ENCODE results near the gene CIB2.

DNA sequence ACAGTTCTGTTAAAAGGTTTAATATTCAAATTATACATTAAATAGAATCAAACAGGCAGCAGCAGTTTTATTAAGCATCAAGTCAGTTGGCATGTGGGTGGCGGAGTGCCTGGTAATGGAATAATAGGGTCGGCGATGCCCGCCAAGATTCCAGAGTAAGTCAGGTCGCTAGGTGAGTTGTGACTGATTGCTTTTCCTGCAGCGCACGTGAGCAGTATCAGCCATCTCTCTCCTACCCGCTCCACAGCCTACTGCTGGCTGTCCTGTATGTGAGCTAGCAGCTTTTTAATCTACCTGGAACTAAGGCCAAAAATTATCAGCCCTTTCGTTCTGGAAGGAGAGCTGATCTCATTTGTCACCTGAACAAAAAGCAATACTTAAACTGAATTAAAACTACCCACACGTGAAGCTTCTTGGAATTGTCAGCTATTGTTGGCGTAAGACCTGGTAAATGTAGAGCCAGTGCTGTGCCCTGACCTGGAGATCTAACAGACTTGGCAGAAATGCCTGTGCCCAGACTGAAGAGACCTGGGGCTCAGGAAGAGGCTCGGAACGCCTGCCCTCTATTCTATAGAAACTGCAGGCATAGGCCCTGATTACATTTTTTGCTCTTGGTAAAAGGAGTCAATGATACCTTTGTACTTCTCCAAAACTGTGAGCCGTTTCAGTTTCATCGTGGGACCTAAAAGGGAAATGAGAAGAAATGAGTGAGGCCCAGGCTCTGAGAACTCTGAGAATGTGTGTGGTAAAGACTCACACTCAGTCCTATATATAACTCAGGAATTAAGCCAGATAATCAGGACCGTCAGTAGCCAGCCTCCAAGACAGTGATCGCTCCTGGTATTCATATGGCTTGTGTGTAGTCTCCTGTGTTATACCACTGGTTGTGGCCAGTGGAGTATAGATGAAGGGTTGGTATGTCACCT, 39.9 kb upstream of the CIB2 start:
- TF ChIP-seq ZFP3 (CRISPR knock-in tag; IDR thresholded peaks at IDR 0.05) (no peak), ZFP30 (CRISPR knock-in tag; IDR thresholded peaks at IDR 0.05) (no peak), CSDC2 (CRISPR knock-in tag; IDR thresholded peaks at IDR 0.05) (no peak)
